Measurements from ENCODE around the gene CCBE1.
"Not testable (repeated sequence)": the region's sequence is repeated elsewhere in the genome, so short reads cannot be mapped to it uniquely, and the experiment has no call there.

The CCBE1 gene

GRCh38 chr18:59697236-59697932 is at the start of gene CCBE1:
Gene CCBE1, minus strand, starts transcription at chr18:59697423.
- peak; percentile 36 for DNase-seq

- DNase-seq: no peak
These were observed 47.1 kb upstream of the CCBE1 start for GRCh38 chr18:59744271-59744721.

GRCh38 chr18:59743566-59743965 is 46.3 kb upstream of the CCBE1 start:
- DNase-seq: no peak

- DNase-seq: no peak
These were observed 45.3 kb upstream of the CCBE1 start for GRCh38 chr18:59742325-59743111.

GRCh38 chr18:59740141-59740540 is 42.9 kb upstream of the CCBE1 start:
- no peak for DNase-seq

GRCh38 chr18:59737776-59738300 is 40.6 kb upstream of the CCBE1 start:
- DNase-seq: no peak

GRCh38 chr18:59737335-59737734 is 40.1 kb upstream of the CCBE1 start:
- DNase-seq: not testable (repeated sequence)

- no peak for DNase-seq
These were observed 38.8 kb upstream of the CCBE1 start for GRCh38 chr18:59736061-59736460.

GRCh38 chr18:59735269-59735860 is 38.1 kb upstream of the CCBE1 start:
- no peak for DNase-seq

GRCh38 chr18:59733421-59733820 is 36.2 kb upstream of the CCBE1 start:
- no peak for DNase-seq

- DNase-seq: no peak
These were observed 33.7 kb upstream of the CCBE1 start for GRCh38 chr18:59730896-59731295.

- DNase-seq: no peak
These were observed 32.6 kb upstream of the CCBE1 start for GRCh38 chr18:59729781-59730180.

- no peak for DNase-seq
These were observed 31.6 kb upstream of the CCBE1 start for GRCh38 chr18:59728816-59729215.

- no peak for DNase-seq
These were observed 27.9 kb upstream of the CCBE1 start for GRCh38 chr18:59725142-59725541.

GRCh38 chr18:59724103-59724502 is 26.9 kb upstream of the CCBE1 start:
- no peak for DNase-seq

- DNase-seq: no peak
These were observed 24.7 kb upstream of the CCBE1 start for GRCh38 chr18:59721931-59722330.

GRCh38 chr18:59721211-59721610 is 24.0 kb upstream of the CCBE1 start:
- DNase-seq: no peak

- no peak for DNase-seq
These were observed 22.4 kb upstream of the CCBE1 start for GRCh38 chr18:59719544-59720181.

- DNase-seq: no peak
These were observed 21.4 kb upstream of the CCBE1 start for GRCh38 chr18:59718464-59719157.

- DNase-seq: no peak
These were observed 20.9 kb upstream of the CCBE1 start for GRCh38 chr18:59718108-59718463.

GRCh38 chr18:59717291-59717690 is 20.1 kb upstream of the CCBE1 start:
- no peak for DNase-seq

- no peak for DNase-seq
These were observed 18.7 kb upstream of the CCBE1 start for GRCh38 chr18:59715966-59716369.

- no peak for DNase-seq
These were observed 18.2 kb upstream of the CCBE1 start for GRCh38 chr18:59715445-59715844.
